GM21423 (cell line): ENCODE measurements around the gene TCF3.

Source experiments
- ATAC-seq: cut with Tn5 transposase; IDR thresholded peaks from one replicate; pipeline ENCODE4 v1.9.1; 2021; ENCODE audit warnings: mild to moderate bottlenecking, moderate library complexity; ENCODE audit not compliant: unreplicated experiment

TCF3 gene

DNA sequence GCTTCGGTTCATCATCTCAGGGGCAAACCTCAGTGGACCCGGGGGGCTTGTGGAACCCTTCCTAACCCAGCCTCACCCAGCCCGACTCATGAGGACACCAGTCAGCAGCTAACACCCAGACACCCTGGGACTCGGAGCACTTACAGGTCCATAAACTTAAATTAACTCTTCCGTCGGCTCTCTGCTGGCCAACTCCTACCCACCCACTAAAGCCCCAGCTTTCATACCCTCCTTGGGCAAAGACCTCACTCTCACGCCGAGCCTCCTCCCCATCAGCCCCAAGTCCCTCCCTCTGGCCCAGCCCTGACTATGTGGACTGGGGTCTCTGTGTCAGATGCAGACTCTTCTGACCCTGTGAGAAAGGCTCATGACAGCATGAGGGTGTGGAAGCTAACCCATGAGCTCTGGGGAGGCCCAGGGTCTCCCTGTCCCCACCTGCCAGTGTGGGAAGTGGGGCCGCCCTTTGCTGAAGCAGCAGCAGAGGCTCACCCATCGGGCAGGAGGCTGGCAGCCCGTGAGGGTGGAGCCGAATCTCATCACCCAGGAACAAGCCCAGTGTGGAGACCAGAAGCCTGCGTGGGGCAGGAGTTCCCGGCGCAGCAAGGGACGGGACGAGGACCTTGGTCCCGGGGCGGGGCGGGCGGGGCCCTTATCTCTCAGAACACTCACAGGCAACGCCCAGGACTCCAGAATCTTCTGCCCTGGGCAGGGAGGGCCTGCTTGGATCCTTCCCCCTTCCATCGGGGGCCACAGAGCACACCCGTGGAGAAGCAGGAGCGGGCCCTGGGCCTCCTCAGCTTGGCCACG lies 19.8 kb downstream of the TCF3 start:
- ATAC-seq = no peak

DNA sequence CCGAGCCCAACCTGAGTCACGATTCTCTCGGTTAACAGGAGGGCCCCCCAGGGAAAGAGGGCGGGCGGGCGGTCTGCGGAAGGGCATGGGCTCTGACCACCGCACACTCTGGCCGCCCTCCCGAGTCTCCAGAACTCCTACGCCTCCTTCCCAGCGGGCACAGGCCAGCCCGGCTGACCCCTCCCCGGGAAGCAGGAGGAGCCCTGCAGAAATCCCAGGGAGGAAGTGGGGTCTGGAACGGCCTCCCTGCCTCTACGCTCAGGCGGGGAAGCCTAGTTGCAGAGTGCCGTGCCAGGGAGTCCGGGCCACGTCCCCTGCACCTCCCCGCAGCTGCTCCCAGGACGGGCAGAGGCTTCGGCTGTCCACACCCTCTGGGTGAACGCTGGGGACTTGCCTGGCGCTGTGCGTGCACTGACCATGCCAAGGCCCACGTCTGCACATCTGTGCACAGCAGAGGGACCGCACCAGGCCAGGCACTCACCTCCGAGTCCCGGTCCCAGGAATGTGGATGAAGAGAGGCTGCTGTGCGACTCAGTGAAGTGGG lies 20.8 kb downstream of the TCF3 start:
- no peak for ATAC-seq

DNA sequence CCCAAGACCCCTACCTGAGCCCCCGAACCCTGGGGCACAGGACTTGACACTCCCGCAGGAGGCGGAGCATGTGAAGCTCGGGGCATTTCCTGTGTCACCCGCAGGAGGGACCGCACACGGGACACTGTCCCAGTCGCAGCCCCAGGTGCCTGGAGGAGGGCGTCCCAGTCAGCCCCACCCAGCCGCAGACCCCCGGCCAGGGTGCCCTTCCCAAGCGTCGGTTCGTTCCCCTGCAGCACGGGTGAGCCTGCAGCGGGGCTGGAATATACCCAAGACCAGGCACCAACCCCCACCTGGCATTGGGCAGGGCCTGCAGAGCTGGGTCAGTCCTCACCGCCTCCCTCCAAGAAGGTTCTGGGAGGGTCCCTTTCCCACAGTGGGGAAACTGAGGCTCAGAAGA lies 21.6 kb downstream of the TCF3 start:
- no peak for ATAC-seq

DNA sequence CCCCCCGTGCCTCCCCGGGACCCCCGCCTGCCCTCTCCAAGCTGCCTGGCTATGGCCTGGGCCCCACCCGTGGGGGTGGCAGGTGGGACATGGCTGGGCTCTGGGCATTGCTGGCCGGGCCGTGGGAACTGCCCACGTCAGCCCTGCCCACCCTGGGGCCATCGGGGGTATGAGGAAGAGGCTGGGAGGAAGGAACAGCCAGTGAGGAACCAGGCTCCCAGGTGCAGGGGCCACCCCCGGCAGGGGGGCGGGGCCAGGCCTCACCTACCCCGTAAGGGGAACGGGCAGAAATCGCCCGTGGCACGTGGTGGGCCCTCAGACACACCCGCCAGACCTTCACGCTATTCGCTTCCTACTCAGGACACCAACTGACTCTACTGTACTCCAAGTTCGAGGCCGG lies 22.4 kb downstream of the TCF3 start:
- ATAC-seq = no peak

DNA sequence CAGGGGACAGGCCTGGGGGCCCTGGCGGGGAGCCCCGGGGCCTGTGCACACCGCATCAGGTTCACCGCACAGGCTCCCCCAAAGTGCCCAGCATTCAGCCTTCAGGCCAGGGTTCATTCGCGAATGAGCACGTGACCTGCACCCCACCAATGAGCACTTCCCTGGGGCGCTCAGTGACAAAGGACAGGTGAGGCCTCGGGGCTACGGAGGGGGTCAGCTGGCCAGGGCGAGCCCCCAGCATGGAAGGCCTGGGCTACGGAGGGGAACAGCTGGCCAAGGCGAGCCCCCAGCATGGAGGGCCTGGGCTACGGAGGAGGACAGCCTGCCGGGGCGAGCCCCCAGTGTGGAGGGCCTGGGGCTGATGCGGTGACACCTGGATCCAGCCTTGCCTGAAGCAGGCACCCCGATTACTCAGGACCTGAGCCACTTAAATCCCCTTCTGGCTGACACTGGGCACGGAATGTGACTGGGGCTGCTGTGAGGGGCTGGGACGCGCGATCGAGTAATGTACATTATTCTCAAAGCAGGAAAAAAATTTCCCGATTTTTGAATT lies 23.1 kb downstream of the TCF3 start:
- no peak for ATAC-seq

DNA sequence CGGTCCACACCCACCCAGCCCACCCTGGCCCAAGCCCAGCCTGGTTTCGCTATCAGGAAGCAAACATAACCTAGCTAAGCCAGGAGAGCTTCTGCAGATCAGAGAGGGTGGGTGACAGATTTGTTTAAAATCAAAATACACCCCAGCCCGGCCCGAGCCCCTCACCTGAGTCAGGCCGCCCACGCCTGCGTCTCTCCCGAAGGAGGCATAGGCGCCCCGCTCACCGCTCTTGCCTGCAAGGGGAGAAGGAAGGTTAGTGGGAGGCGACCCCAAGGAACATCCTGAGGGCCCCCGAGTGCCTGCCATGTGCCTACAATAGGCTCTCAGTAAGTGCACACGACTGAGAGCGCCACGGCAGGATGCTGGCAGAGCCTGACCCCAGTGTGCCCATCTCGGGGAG lies 25.2 kb downstream of the TCF3 start:
- no peak for ATAC-seq

DNA sequence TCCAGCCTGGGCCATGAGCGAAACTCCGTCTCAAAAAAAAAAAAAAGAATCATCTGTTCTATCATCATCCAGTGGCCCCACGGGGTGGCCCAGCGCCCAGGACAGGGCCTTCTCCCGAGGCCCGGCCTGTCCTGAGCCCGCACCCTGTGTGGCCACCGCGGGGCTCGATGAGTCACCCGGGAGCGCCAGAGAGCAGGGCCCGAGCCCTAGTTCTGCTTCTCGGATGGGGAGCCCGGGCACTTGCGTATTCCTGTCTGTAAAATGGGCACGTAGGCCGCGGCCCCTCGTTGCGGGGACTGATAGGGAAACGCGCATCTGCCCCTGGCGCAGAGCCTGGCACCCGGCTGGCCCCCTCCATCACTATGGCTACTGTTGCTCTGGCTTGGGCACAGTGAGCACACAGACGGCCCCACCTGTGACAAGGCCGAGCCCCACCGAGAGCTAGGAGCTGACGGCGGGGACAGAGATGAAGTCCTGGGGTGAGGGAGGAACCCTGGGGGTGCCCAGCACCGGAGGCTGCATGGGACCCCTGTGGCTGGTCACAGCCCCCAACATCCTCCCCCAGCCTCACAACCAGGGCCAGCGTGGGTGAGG lies 25.9 kb downstream of the TCF3 start:
- no peak for ATAC-seq

DNA sequence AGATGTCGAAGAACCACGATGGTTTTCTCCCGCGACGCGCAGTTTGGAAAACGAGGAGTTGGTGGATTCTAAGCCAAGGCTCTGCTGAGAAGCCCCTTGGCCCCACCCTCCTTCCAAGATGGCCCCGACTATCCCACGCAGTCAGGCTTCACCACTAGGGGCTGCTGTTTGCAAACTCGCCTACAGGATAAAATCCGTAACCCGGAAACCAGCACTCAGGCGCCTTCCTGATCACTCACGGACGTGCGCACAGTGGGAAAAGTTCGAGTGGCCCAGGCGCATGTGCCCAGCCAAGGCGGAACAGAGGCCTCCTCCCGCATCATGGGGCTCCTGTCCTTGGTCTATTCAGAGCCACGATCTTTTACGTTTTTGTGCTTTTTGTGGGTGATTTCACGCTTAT lies 28.0 kb downstream of the TCF3 start:
- ATAC-seq = no peak

DNA sequence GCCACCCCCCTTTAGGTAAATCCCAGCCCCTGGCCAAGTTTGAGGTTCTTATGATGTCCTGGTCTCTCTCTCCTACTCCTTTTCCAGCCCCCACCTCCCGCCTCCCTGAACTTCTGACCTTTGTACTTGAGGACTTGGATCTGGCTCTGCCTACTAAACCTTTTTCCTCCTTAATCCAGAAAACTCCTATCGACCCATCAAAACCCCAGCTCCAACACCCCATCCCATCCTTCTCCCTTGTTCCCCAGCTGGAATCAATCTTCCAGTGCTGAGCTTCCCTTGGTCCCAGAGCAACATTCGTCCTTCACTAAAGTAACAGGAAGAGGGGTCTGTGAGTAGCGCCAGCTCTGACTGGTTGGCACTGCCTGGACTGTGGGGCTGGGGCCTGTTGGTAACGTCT lies 29.9 kb downstream of the TCF3 start:
- no peak for ATAC-seq

DNA sequence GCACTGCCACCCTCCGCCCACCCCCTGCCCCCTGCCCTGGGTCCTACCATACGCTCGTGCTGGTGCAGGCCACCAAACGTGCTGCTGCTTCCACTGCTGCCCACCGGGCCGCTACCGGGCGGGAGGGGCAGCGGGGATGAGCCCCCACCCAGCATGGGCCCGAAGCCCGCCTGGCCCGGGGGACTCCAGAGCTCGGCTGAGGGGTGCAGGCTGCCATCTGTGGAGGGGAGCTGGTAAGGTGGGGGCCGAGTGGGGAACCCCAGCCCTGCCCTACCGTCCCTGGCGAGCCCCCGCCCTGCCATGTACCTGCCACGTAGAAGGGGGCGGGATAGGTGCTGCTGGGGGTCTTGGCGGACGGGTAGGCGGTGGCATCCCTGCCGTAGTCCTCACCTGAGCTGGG lies 30.4 kb downstream of the TCF3 start:
- no peak for ATAC-seq

DNA sequence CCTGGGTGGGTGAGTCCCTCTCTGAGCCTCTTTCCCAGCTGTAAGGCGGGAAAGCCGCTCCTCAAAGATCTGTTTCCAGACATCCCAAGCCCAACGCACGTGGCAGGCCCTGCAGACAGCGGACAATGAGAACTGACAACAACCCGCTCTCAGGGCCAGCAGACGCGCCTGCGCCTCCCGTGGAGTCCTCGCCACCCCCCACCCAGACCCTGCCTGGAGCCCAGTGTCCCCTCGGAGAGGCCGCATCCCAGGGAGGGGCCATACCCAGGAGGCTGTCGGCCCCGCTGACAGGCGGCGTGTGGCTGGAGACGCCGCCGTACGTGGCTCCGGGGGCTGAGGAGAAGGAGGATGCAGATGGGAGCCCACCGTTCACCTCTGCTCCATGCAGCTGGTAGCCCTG lies 30.8 kb downstream of the TCF3 start:
- ATAC-seq = no peak

DNA sequence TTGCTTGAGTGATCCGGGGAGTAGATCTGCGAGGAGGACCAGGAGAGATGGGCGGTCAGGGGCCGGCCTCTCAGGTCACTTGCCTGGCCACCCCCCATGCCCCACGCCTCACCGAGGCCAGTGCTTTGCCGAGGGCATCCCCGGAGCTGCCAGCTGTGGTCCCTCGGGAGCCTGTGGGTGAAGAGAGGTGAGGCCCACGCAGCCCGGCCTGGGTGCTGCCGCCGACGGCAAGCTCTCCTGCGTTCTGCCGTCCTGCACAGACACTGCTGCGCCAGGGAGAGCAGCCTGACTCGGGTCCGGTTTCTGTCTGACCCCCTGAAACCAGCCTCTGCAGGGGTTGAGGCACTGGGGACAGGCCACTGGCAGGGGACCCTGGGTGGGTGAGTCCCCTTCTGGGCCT lies 31.4 kb downstream of the TCF3 start:
- ATAC-seq = no peak

DNA sequence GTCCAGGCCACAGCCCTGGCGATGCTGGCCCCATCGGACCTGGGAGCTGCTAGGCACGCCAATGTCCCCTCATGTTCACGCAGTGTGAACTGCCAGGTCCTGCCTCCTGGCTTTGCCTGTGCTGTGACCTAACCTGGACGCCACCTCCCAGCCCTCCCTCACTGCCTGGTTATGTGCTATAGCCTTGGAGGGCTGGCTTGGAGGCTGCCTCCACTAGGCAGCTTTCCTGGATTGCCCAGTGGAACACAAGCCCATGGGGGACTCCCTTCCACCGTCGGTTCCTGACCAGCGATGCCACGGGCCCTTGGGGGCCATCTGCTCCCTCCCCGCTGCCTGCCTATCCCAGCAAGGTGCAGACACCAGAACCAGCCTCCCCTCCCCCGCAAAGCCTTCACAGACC lies 31.9 kb downstream of the TCF3 start:
- ATAC-seq = no peak

DNA sequence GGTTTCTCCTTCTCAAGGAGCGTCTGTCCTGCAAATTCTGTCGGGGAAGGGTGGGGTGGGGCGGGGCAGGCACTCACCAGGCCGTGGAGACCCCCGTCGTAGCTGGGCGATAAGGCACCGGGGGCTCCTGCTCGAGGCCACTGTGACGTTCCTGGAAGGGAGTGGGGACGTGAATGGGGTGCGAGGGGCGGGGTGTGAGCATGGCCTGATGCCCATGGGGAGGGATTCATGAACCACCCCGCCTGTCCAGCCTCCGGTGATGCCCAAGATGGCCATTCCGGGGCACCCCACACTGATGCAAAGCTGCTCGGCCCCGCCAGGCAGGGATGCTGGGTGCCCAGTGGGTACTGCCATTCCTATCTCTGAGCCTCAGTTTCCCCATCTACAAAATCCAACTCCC lies 32.7 kb downstream of the TCF3 start:
- ATAC-seq = no peak

DNA sequence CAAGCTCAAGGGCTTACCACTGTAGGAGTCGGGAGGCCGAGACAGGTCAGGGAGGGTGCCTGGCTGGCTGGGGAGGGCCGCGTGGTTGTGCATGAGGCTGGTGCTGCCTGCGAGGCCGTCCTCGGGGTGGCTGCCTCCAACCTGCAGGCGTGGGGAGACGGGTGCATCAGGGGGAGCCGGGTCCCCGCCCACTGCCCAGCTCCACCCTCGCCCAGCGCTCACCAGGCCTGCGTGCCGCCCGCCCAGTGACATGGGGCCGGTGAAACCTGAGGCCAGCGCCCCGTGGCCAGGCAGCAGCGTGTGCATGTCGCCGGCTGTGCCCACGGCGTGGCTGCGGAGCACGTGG lies 33.3 kb downstream of the TCF3 start:
- ATAC-seq = no peak

DNA sequence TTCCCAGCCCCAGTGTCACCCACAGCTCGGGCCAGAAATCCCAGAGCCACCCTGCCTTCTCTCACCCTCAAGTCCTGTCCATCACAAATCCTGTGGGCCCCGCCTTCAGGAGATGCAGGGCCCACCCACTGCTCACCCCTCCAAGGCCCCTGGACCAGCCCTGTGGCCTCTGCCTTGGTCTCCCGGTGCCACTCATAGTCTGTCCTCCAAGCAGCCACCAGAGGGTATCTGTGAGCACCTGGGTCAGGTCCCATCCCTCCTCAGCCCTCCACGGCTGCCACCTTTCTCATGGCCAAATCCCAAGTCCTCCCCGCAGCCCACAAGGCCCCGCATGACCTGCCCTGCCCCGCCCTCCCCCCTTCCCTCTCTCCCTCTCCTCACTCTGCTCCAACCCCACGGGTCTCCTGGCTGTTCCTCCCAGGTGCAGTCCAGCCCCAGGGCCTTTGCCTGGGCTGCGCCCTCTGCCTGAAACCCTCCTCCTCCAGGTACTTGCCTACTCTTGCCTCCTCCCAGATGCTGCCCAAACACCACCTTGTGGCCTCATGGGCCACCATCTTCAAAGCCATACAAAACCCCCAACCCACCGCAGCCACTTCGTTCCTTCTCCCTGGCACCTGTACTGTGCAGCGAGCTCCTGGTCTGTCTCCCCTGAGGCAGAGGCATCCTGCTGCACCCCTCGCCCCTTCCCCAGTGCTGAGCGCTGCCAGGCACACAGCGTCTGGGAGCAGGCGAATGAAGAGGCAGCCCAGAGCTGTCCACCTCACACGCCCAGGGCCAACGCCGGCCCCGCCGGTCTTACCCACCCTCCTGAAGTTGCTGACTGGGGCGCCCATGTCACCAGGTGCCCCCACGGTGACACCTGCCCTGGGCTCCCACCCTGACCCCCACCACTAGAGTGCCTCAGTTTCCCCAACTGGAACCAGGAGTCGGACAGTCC lies 34.0 kb downstream of the TCF3 start:
- ATAC-seq = no peak

DNA sequence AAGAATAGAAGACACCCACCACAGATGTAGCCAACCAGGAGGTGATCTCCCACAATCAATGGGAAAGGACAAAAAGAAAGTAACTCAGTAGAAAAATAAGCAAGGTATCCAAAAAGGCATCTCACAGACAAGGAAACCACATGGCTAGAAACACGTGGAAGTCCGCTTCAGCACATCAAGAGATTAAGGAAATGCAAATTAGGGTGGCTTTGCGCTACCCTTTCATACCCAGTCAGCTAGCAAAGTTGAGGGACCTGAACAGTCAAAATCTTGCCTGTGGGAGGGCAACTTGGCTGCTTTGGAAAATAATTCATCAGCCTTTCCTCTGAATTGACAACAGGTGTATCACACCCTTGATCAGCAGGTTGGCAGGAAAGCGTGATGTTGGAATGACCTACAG lies 35.5 kb downstream of the TCF3 start:
- ATAC-seq = no peak

DNA sequence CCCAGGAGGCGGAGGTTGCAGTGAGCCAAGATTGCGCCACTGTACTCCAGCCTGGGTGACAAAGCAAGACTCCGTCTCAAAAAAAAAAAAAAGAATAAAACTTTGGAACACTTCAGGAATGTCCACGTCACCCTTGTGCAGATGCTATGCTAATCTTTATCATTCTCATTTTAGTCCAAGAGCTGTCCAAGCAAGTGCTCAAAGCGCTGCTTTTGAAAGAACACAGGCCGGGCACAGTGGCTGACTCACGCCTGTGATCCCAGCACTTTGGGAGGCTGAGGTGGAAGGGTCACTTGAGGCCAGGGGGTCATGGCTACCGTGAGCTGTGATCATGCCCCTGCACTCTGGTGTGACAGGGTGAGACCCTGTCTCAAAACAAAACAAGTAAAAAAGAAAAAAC lies 36.0 kb downstream of the TCF3 start:
- ATAC-seq = no peak

DNA sequence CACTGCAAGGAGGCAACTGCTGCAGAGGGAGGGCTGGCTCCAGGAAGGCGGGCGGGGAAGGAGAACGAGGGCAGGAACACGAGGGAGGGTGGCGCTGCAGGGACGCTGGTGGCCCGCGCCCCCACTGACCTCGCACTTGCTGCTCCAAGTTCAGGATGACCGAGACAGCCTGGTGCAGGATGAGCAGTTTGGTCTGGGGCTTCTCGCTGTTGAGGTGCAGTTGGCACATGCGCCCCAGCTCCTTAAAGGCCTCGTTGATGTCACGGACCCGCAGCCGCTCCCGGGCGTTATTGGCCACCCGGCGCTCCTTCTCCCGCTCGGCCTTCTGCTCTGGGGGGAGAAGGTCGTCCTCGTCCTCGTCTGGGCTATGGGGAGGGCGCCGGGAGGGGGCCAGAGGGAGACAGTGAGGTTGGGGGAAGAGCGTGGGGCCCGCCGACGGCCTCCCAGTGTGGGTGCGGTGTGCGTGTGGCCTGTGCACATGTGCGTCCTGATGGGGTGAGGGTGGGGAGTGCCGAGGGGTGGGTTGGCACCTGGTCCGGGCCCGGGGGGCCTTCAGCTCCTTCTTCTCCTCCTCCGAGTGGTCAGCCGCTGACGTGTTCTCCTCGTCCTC lies 37.2 kb downstream of the TCF3 start:
- no peak for ATAC-seq

DNA sequence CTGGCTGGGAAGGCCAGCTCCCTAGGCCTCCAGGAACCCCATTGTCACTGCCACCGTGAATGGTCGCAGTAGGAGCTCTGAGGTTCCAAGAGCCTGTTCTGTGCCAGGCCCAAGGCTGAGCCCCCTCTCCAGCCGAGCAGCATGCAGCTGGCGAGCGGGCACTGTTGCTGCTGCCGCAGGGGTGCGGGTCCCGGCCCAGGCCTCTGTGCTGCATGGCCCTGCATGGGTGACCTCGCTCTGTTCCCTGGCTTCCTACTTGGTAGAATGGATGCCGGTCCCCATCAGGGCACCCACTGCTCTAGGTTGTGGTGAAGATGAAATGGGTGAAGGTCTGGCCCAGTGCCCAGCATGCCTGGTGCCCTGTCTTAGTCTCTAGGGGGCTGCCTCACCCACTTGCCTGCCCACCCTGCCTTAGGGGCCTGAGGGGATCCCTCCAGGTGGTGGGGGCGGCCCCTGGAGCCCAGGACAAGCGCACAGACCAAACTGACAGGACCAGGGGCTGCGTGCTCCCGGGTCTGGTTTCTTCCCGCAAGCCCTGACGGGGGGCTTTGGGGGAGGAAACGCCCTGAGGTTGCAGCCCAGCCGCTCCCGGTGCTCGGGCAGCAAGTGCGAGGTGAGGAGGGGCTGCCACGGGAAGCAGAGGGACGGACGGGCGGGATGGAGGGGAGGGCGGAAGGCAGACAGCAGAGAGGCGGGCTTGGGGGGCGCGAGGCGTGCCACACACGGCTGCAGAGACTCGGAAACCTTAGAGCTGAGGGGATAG lies 38.4 kb downstream of the TCF3 start:
- no peak for ATAC-seq
